ENCODE results near the gene CDX1.

CDX1 gene

GRCh38 chr5:150184006-150184405, 17.4 kb downstream of the CDX1 start:
- DNase-seq (ENCODE audit: low read depth): no peak

GRCh38 chr5:150184990-150185912, 18.7 kb downstream of the CDX1 start:
- no peak for DNase-seq (ENCODE audit: low read depth)

GRCh38 chr5:150186137-150186536, 19.6 kb downstream of the CDX1 start:
- no peak for DNase-seq (ENCODE audit: low read depth)

- no peak for DNase-seq (ENCODE audit: low read depth)
These were observed 20.3 kb downstream of the CDX1 start for GRCh38 chr5:150186897-150187296.

- DNase-seq (ENCODE audit: low read depth): no peak
These were observed 21.7 kb downstream of the CDX1 start for GRCh38 chr5:150188146-150188842.

- no peak for DNase-seq (ENCODE audit: low read depth)
These were observed 22.7 kb downstream of the CDX1 start for GRCh38 chr5:150189326-150189725.

GRCh38 chr5:150189728-150190502, 23.3 kb downstream of the CDX1 start, which contains the start of gene SLC6A7:
SLC6A7 (plus strand) TSS chr5:150190062; CDS start chr5:150190328, 266 bp downstream.
- DNase-seq (ENCODE audit: low read depth): no peak

- no peak for DNase-seq (ENCODE audit: low read depth)
These were observed 24.0 kb downstream of the CDX1 start for GRCh38 chr5:150190503-150190979.

- no peak for DNase-seq (ENCODE audit: low read depth)
These were observed 24.4 kb downstream of the CDX1 start for GRCh38 chr5:150190987-150191386.

GRCh38 chr5:150192462-150192861, 25.9 kb downstream of the CDX1 start:
- no peak for DNase-seq (ENCODE audit: low read depth)

GRCh38 chr5:150195736-150196485, 29.3 kb downstream of the CDX1 start:
- no peak for DNase-seq (ENCODE audit: low read depth)

GRCh38 chr5:150196514-150196913, 29.9 kb downstream of the CDX1 start:
- DNase-seq (ENCODE audit: low read depth): no peak

- DNase-seq (ENCODE audit: low read depth): no peak
These were observed 30.4 kb downstream of the CDX1 start for GRCh38 chr5:150196986-150197385.

GRCh38 chr5:150197476-150197875, 30.9 kb downstream of the CDX1 start:
- no peak for DNase-seq (ENCODE audit: low read depth)

GRCh38 chr5:150202501-150202900, 35.9 kb downstream of the CDX1 start:
- DNase-seq (ENCODE audit: low read depth): no peak

GRCh38 chr5:150203832-150204589, 37.4 kb downstream of the CDX1 start:
- no peak for DNase-seq (ENCODE audit: low read depth)

GRCh38 chr5:150204590-150204960, 38.0 kb downstream of the CDX1 start:
- DNase-seq (ENCODE audit: low read depth): no peak

GRCh38 chr5:150206098-150206778, 39.7 kb downstream of the CDX1 start:
- DNase-seq (ENCODE audit: low read depth): no peak

GRCh38 chr5:150206779-150207115, 40.2 kb downstream of the CDX1 start:
- DNase-seq (ENCODE audit: low read depth): no peak

Data from stimulated activated CD8-positive, alpha-beta memory T cell treated with anti-CD3 and anti-CD28 coated beads, Interleukin-12 subunit alpha, Interleukin-12 subunit beta, amount 100 ng/mL, for 1 hour (primary cell).